Gastrocnemius medialis (tissue), 4 donors: ENCODE measurements around the gene SLC15A3.

Experiments
- CTCF ChIP-seq, 5 experiments: fragments of 450-650 bp in 3 of 5; fragments of 200-600 bp in 2 of 5; sonication (generic) in 2 of 5; IDR thresholded peaks in 4 of 5; conservative IDR thresholded peaks in 1 of 5; 1 replicate in 4 of 5; 2 replicates in 1 of 5; pipeline ENCODE4 v1.5.1; 2016 to 2019; ENCODE audit warnings: antibody characterized with exemption in 5 of 5, mild to moderate bottlenecking in 3 of 5, moderate library complexity in 3 of 5
- POLR2A ChIP-seq, 2 donors: fragments of 450-650 bp; IDR thresholded peaks; one replicate each; pipeline ENCODE4 v1.6.1; 2017; ENCODE audit warnings: antibody characterized with exemption in 2 of 2, mild to moderate bottlenecking in 2 of 2, moderate library complexity in 2 of 2

DNA sequence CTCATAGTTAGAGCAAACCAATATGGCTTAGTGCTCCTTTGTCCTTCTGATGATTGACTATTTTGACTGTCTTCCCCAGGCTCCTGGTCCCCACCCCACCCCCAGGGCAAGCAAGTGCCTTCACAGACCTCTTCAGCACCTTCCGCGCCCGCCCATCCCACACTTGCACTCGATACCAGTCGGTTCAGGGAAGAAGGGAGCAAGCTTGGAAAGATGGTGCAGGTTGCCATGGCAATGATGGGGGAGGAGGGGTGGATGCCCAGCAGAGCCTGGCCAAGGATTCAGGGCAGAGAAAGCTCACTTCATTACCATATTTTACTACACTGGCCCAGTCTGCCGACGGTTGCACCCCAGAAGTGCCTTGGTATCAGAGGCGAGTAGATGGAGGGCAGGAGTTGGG is 25.5 kb downstream of the SLC15A3 start:
- TF ChIP-seq POLR2A (IDR thresholded peaks at IDR 0.05) (no peak), CTCF (IDR thresholded peaks at IDR 0.05 in 4 of 5, conservative IDR thresholded peaks at IDR 0.05 in 1 of 5) (no peak)
